ENCODE measurements around the gene KCNN3.

The KCNN3 gene

GRCh38 chr1:154860156-154860870 lies 9.8 kb downstream of the KCNN3 start:
- no peak for DNase-seq

GRCh38 chr1:154859786-154860155 lies 10.3 kb downstream of the KCNN3 start:
- no peak for DNase-seq

GRCh38 chr1:154859151-154859785 lies 10.8 kb downstream of the KCNN3 start:
- no peak for DNase-seq

GRCh38 chr1:154857441-154858215 lies 12.5 kb downstream of the KCNN3 start:
- no peak for DNase-seq

DNA sequence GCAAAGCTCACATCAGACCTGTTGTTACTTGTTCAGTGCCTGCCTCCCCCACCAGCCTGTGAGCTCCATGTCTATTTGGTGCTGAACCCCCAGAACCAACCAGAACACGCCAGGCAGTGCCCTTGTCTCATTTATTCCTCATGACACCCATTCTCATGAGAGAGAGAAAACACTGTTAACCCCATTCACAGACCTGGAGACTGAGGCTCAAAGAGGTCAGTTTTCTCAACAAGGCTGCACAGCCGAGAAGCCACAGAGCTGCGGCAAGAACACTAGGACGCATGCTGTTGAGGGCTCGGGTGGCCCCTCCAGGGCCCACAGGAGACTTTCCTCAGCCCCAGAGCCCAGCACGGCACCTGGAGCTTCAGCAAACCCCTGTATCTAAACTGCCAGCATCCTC lies 13.1 kb downstream of the KCNN3 start:
- DNase-seq, result no peak

- DNase-seq, result no peak
These were observed 13.5 kb downstream of the KCNN3 start for GRCh38 chr1:154856544-154856943.

DNA sequence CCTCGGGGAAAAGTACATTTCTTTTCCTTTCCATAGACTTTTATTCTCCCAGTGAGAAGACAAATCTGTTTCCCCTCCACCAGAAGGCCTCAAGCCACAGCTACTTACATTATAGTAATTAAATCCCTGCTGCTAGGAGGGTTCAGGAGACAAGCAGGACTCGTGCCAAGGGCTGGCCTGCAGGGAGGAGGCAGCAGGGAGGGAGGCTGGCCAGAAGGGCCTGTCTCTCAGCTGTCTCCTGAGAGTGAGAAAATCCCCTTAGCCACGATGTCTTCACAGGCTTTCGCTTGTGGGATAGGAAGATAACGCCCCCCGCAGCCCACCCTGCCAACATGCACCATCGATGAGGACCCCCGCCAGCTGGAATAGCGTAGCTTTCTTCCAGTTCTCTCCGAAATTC lies 14.0 kb downstream of the KCNN3 start:
- DNase-seq, result no peak

GRCh38 chr1:154855186-154855851 lies 14.8 kb downstream of the KCNN3 start:
- no peak for DNase-seq

DNA sequence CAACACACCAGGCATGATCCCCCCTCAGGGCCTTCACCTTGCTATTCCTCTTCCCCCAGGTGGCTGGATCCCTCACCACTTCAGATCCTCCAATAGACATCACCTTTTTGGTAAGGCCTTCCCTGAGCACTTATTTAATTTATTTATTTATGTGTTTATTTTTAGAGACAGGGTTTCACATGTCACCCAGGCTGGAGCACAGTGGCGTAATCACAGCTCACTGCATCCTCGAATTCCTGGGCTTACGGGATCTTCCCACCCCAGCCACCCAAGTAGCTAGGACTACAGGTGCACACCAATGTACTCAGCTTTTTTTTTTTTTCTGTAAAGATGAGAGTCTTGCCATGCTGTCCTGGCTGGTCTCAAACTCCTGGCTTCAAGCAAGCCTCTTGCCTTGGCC lies 17.2 kb downstream of the KCNN3 start:
- no peak for DNase-seq

DNA sequence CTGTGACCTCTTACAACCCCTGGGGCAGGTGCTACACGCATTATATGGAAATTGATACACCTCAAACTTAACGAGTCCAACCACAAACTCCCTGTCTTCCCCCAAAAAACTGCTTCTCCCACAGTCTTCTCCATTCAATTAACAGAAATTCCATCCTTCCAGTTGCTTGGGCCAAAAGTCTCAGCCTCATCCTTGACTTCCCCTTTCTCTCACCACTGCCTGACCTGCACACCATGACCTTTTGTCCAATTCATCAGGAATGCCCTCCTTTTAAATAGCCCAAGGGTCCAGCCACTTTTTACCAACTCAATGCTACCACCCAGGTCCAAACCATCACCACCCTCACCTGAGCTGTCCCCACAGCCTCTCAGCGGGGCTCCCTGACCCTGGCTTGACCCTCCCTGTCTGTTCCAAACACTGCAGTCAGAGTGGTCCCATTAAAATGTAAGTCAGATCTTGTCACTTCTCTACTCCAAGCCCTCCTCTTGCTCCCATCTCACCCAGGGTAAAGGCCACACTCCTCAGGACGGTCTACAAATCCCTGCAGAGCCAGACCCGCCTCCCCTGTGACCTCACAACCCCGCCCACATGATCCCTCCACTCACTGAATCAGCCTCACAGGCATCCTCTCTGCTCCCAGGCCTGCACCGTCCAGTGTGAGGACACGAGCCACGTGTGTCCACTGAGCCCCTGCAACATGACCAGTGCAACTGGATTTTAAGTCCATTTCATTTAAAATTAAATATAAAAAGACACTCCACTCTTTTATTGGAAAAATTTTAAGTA lies 18.5 kb downstream of the KCNN3 start:
- DNase-seq, result no peak

DNA sequence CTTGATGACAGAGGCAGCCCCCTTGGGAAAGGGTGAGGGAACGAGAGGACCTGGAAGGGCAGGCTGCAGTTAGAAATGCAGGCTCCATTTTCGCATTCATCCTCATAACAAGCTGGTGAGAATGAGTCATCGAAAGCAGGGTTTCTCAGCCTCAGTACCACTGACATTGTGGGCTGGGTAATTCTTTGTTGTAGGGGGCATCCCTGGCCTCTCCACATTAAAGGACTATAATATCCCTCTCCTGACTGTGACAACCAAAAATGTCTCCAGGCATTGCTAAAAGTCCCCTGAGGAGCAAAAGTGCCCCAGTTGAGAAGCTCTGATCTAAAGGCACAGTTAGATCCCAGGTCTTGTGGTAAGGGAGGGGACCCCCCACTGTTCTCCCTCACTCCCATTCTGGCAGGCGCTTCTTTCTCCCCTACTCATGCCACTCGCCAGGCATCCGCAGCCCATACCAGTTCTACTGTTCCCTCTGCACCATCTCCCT lies 20.4 kb downstream of the KCNN3 start:
- no peak for DNase-seq

GRCh38 chr1:154848983-154849382 lies 21.1 kb downstream of the KCNN3 start:
- no peak for DNase-seq

- no peak for DNase-seq
These were observed 22.2 kb downstream of the KCNN3 start for GRCh38 chr1:154847891-154848290.

DNA sequence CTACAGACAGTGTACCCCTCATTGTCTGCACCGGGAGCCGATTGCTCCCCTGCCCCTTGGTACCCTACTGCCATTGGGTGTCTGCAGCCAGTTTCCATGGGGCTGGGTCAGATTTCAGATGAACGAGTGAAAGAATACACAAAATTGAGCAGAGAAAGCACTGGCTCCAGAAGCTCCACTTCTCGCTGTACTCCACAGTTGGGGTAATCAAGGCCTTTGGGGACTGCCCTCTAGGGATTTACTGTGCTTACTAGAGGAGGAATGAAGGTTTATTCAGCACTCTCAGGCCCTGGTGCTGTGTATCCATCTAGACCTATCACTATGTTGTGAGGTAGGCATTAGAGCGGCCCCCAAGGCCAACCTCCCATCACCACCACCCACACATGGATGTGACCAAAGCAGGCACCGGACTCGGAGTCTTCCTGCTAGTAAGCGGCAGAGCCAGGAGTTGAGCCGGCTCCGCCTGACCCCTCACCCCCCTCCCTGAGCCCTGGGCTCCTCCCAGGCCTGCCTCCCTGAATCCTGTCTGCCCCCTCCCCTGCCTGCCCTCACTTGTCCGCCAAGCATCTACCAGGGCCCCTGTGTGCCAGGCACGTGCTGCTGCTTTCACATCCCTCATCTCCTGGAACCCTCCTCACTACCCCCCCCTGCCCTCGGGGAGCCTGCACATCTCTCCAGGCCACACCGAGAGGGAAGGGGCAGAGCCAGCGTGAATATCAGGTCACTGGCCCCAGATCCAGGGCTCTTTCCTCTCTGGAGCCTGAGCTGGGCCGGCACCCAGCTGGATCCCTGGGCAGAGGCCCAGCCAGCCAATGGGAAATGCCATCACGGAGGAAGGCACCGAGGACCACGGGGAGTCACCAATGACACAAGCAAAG lies 23.3 kb downstream of the KCNN3 start:
- no peak for DNase-seq

GRCh38 chr1:154845879-154846278 lies 24.2 kb downstream of the KCNN3 start:
- DNase-seq, result no peak

- DNase-seq, result no peak
These were observed 24.9 kb downstream of the KCNN3 start for GRCh38 chr1:154845174-154845573.

DNA sequence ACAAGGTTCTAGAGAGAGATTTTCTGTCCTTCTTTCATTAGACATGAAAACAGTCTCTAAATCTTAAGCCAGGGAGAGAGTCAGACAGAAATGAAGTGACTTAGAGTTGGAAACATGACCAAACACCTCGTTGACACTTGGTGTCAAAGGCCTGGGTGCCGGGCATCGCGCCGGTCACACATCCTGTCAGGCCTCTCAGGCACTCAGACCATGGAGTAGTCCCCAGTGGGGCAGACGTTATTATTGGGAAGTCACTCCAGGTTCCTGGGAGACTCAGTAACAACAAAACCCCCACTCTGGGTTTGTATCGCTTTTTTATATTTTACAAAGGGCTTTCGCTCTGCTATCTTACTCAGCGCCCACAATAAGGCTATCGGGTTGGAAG lies 25.8 kb downstream of the KCNN3 start:
- no peak for DNase-seq

- DNase-seq, result no peak
These were observed 26.3 kb downstream of the KCNN3 start for GRCh38 chr1:154843636-154844296.

DNA sequence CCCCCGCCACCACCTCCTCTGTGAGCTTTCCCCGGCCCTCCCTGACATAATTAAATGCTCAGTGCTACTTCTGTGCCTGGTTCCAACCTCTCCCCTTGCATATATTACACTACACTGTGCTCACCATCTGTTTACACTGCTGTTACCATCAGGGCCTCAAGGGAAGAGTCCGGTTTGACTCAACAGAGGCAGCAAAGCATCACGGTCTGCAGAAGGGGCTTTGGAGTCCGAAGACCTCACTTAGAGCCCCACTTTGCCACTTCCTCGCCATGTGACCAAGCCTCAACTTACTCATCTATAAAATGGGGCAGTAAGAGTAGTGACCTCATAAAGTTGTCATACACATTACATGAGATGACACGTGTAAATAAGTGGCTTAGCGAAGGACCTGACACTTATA lies 27.4 kb downstream of the KCNN3 start:
- DNase-seq, result no peak

GRCh38 chr1:154841384-154841783 lies 28.7 kb downstream of the KCNN3 start:
- DNase-seq, result no peak

All from activated naive CD4-positive, alpha-beta T cell (primary cell).